Measurements from ENCODE around the gene FER.
"Not testable (repeated sequence)": the region's sequence is repeated elsewhere in the genome, so short reads cannot be mapped to it uniquely, and the experiment has no call there.

Gene FER

DNA sequence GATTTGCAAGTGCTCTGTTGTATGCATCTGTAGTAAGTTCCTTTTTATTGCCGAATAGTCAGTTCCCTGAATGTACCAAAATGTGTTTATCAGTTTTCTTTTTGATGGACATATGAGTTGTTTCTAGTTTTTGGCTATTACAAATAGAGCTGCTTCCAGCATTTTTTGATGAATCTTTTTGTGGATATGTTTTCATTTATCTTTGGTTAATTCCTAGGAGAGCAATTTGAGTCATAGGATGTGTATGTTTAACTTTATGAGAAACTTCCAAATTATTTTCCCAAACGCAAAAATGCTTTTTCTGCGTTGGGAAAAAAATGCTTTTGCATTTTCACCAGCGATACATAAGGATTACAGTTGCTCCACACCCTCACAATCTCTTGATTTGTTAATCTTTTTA is 287.7 kb downstream of the FER start:
- DNase-seq (ENCODE audit: low read depth), result no peak

DNA sequence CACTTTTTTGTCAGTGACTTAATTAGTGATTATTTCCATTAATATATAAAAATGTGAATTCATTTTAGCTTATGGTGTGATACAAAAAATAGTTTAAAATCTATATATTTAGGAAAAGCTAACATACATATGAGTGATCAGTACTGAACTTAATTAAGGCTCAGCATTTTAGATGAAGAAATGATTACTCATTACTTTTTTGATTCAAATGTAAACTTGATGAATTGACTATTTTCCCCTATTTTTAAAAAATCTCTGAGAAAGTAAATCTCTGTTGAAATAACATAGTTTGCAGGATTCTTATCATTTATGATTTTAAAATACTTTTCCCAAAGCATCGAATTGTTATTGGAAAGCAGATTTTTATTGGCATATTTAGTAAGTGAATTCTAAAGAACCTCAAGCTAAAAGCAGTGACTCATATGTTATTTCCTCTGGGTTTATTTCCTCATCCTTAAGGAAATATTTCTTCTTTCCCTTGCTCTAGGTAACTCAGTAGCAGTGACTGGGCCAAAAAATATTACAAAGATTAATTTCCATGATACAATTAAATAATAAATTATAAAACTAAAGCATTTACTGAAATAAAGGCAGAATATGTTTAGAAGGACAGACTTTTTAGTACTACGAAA is 290.6 kb downstream of the FER start:
- DNase-seq (ENCODE audit: low read depth), result no peak

DNA sequence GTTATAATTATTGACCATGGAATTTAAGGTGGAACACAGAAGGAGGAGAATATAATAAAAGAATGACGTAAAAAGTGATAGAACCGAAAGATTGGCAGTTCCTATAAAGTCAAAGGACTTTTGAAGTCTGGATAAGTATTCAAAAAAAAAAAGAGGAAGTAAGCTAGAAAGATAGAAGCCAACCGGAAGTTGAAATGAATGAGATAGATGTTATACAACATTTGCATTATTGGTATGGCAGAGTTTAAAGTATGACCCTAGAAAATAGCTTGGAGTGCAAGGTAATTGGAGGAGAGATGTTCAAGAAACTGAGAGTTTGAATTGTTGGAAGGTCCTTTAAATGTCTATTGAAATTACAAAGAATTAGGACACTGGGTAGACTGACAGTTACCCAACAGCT is 293.6 kb downstream of the FER start:
- no peak for DNase-seq (ENCODE audit: low read depth)

DNA sequence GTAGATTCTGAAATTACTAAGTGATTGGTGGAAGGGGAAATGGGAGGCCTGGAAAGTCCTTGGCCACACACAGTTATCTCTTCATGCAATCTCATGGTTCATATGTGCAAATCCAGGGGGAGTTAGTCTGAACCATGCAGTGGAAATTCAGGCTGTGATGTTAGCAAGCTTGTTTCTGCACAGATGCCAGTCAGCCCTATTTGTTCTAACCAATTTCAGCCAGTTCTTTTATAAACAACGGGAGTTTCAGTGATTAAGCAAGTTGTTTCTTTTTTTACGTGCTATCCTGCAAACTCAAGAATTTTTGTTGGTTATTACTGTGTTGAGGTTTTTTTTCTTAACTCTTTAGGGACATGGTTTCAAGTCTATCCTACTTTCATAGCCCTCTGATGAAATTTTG is 298.0 kb downstream of the FER start:
- DNase-seq (ENCODE audit: low read depth), result no peak

DNA sequence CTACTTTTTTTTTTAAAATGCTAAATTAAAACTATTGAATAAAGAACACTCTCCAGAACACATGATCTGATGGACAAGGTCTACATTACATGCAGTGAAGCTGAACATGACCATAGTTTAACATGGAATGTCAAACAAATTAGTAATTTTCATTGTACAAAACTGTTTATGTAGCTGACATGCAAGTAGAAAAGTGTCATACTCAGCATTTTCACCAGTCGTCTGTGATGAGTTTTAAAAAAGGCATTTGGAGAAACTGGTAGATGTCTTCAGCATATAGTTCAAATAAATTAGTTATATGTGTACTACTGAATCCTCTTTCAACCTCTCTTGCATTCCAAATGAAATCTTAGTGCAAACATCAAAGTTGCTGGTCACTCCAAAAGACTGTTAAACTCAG is 301.9 kb downstream of the FER start:
- DNase-seq (ENCODE audit: low read depth), result no peak

DNA sequence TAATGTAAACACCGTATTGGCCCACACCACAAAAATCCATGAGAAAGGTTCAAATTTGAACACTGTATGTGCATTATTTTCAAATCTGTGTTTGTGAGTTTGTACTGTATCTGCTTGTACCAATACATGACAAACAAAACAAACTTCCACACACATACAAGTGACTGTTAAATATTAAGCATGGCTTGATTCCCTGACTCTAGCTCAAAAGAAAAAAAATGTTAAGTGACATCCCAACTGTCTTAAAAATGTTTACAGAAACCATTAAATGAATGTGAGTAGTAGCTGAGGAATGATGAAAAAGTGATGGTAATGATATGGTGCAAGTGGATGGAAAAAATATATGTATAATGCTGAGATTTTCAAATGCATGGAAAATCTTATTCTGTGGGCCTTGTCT is 302.6 kb downstream of the FER start:
- not testable (repeated sequence) for DNase-seq (ENCODE audit: low read depth)

DNA sequence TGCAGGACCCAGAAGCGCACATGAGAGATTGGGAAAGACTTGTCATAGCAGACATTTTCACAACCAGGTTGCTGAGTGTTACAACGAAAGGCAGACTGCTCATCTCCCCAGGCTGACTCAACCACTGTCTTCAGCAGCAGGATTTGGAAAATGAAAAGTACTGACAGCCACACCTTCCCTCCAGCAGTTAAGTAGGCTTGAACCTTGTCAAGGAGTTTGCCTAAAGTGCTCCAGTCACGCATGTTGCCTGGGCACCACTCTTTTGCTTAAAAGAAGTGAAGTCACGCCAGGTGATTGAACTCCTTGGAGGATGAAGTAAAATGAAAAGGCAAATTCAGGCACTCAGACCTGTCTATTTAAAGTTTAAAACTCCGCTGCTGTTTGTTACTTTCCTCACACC is 304.5 kb downstream of the FER start:
- not testable (repeated sequence) for DNase-seq (ENCODE audit: low read depth)

DNA sequence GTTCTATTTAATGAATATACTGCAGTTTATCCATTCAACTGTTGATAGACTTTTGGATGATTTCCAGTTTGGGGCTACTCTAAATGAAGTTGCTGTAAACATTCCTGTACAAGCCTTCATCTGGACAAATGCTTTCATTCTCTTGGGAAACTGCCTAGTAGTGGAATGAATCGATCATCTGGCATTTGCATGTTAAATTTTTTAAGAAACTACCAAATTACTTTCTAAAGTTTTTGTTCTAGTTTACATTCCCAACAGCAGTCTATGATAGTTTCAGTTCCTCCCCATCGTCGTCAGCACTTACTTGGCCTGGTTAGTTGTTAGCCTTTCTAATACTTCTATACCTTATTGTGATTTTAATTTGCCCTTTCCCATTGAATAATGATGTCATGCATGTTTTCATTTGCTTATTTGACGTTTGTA is 306.3 kb downstream of the FER start:
- no peak for DNase-seq (ENCODE audit: low read depth)

DNA sequence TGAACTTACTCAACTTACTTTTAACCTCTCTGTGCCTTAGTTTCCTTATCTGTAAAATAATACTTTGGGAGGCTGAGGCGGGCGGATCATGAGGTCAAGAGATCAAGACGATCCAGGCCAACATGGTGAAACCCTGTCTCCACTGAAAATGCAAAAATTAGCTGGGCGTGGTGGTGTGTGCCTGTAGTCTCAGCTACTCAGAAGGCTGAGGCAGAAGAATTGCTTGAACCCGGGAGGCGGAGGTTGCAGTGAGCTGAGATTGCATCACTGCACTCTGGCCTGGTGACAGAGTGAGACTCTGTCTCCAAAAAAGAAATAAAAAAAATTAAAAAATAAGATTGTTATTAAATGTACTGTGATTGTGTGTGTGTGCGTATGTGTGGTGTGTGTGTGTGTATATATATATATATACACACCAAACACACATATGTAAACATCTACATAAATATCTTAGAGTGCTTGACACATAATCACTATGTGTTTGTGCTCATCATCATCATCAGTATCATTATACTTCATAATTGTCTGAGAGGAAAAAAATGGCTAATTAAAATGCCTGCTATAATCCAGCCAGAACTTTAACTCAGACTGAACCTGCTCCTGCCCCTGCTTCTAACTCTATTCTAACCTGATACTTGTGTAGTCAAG is 312.8 kb downstream of the FER start:
- no peak for DNase-seq (ENCODE audit: low read depth)

DNA sequence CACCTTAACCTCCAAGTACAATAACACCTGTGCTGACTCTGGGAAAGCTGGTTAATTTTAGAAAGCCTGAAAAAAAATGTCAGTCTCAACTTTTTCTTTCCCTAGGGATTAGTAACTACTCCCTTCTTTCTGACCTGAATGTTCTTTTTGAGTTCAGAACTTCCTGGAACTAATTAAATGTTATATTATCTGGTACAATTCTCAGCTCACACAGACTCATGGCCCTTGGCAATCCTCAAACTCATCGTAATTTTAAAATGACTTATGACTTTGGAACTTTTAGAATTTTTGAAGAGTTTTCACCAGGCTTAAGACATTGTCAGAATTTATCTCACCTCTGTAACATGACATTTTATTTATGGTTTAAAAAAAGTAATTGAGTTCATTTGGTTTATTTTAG is 315.0 kb downstream of the FER start:
- no peak for DNase-seq (ENCODE audit: low read depth)

DNA sequence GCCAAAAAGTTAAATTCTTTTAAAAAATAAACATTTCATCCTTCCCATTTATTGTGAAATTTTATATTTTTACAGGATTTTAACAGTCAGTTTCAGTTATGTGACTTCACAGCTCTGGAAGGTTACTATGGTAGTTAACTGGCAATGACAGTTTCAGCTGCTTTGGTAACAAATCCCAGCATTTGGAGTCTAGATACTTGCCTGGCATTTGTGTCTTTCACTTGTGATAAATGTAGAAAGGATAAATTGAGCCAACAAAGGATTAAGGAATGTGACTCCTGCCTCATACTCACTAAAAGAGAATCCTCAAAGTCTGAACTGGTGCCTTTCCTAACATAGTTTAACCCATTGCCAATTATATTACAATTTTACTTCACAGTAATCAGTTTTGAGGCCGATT is 315.5 kb downstream of the FER start:
- no peak for DNase-seq (ENCODE audit: low read depth)

DNA sequence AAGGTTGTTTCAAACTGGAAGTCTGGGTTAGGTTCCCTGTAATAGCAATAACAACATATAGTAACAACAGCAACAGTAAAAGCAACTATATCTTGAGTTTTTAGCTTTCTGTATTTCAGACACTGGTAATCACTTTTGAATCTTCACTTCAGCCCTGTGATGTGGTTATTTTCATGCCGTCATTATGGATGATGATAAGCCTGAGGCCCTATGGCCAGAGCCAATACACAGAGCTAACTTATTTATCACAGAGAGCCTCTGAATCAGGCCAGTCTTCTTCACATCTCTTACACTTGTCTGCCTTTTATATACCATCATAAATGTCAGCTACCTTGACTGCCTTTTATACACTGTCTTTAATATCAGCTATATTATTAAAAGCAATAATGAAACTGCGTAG is 329.0 kb downstream of the FER start:
- DNase-seq (ENCODE audit: low read depth), result no peak

DNA sequence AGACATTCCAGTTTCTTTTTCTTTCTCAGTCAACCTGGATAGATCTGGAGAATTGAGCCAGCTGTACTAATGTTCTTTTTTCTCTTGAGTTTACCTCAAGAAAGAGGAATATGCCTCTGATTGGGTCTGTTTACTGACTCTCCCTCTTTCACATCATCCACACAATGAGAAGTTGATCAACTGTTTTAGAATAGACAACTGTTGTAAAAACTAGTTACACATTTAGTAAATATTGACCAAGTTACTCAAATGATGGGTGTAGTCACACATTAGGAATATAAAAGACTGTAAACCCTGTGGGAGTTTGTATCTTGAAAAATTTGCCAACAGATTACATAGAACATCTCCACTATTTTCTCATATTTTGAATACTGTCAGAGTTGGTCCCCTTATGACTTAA is 330.8 kb downstream of the FER start:
- no peak for DNase-seq (ENCODE audit: low read depth)

DNA sequence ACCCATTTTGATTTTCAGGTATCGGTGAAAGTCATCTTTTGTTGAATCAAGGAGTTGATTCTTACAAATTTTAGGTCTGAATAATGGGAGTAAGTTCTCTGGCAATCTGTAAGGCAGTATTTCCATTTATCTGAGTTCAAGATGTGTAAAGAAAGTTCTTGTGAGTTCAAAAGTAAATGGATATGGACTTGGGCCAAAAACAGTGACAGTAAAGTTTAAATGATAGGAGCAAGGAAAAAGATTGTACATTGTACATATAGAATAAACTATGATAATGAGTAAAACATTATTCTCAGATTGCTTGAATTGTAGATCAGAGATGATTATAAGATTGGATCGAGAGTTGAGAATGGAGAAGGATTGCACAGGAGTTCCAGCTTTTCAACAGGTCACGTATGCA is 332.8 kb downstream of the FER start:
- no peak for DNase-seq (ENCODE audit: low read depth)

DNA sequence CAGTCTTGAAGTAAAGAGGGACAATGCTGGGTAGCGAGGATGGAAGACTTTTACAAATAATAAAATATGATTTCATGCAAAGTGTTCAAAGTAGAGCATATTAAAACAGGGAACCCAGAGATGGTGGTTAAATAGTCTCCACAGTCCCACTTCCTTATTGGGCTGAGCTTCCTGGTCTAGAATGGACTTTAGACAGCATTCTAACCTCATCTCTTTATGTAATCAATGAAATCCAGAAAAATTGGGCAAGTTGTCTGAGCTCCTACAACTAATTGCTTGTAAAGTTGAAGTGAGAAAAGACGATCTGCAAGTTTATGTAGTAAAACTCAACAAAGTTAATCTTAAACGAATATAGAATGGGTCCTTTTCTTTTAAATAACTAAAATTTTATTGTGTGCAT is 333.2 kb downstream of the FER start:
- no peak for DNase-seq (ENCODE audit: low read depth)

DNA sequence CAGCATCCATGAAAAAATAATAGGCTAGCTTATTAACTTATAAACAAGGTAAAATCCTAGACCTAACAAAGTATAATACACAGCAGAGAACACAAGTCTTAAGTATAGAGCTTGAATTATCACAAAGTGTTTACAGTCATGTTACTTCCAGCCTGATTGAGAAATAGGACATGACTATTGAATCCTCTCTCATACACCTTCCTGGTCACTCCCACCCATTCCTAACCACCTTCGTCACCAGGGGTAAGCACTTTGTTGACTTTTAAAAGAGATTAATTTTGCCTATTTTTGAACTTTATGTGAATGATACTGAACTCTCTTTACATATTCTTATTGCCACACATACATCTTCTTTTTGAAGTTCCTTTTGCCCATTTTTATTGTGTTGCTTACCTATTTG is 336.2 kb downstream of the FER start:
- no peak for DNase-seq (ENCODE audit: low read depth)

DNA sequence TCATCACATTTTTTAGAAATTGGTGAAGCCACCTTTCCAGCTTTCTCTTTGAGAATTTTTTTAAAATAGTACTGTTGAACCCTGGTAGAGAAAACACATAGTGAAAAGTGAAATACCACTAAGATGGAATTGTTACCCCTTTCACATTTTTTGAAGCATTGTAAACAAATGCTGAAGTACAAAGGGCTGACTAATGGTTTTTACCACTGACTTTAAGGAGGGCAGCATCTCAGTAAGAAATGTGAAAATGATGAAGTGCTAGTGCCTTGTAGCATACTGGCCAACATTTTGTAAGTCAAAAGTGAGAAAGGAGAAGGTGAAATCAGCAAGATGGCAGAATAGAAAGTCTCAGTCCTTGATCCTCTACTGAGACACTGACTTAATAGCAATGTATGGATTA is 341.5 kb downstream of the FER start:
- DNase-seq (ENCODE audit: low read depth), result no peak

DNA sequence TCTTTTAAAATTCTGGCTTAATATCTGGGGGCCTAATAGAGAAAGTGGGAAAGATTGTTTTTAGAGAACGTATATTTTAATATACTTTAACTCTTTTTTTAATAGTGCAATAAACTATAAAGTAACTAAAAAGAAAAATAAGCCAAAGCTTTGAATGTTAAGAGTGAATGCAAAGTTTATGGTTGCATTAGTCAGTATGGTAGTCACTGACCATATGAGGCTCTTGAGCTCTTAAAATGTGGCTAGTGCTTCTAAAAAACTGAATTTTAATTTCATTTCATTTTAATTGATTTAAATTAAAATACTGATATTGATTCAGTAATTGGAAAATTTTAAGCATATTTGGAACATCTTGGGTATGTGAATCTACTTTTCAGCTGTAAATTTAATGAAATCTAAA is 351.4 kb downstream of the FER start:
- no peak for DNase-seq (ENCODE audit: low read depth)

DNA sequence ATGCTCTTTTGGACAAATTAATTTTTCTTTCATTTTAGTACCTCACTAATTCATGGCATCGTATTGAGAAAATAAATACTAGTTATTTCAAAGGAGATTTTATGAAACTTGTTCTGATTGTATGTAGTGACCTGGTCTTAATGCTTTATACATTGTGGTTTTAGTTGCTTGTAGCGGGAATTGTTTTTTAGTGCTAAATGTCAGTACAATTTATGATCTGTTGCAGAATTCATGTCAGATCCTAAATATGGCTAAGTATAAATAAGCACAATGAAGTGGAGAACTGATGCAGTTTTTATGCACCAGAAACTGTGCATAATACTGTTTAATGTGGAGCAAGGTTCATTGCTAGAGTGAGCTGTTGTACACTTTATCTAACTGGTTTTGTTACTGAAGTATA is 353.3 kb downstream of the FER start:
- DNase-seq (ENCODE audit: low read depth), result no peak

DNA sequence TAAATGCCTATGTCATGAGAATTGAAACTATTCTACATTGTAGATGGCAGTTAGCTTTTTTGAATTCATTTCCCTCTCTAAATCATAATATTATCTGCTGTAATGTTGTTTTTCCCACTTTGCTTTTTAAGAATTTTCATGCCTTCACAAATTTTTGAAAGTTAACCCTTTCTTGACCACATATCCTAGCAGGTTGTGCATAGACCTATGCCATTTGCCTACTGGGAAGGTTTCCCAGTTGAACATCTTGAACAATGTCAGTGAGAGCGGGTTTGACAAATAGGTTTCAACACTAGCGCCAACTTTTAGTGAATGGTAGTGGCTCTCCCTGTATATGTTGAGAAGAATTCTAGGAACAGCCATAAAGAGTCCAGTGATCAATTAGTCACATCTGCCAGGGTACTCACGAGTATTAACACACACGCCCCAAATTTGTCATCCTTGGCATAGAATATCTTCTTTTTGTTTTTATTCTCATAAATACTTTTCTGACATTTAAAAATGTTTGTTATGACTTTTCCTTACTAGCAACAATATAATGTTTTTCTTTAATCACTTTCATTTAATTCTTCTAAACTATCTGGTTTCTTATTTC is 354.5 kb downstream of the FER start:
- no peak for DNase-seq (ENCODE audit: low read depth)

DNA sequence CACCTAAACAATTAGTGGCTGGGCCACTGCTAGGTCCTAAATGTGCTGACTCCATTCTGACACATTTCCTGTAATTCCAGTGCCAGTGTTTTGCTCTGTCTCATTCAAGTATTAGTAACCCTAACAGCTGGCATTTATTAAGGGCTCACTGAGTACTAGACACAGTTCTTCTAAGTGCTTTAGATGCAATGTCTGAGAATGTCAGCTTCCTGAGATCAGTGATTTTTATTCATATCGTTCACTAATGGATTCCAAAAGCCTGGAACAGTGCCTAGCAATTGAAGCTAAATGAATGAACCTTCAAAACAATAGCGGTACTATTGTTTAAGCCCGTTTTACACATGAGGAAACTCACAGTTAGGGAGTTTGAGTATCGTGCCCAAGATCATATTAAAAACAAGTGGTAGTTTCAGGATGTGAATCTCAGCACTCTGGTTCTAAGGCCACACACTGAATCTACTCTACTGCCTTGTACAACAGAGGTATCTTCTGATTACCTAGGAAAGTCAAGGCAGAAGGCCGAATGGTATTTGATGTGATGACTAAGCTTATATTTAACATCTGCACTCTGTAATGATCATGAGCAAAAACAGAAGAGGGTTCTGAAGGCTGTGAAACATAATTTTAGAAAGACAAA is 358.1 kb downstream of the FER start:
- DNase-seq (ENCODE audit: low read depth), result no peak

DNA sequence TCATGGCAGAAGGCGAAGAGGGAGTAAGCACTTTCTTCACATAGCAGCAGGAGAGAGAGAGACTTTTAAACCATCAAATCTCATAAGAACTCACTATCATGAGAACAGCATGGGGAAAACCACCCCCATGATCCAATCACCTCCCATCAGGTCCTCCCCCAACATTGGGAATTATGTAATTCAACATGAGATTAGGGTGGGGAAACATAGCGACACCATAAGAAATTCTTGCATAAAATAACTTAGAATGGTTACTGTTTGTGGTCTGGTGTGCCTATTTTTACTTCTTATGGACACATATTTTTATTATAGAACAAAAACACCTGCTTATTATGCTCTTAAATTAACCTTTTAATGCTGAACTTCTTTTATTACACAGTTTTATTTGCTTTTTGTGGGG is 364.0 kb downstream of the FER start:
- DNase-seq (ENCODE audit: low read depth), result no peak

DNA sequence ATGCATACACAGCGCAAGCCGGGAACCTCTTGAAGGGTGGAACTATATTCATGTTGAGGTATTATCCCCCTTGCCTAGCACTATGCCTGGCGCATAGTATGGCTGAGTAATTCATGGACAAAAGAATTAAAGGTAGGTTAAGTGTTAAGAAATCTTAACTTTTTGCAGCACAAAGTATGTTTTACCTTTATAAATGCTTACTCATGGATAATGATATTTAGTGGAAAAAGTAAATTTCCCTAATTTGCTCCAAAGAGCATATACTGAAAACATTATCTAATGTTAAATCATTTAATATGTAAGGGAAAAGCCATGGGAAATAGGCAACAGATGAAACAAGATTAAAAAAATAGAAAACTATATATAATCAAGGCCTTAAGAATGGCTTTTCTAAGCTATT is 365.9 kb downstream of the FER start:
- DNase-seq (ENCODE audit: low read depth), result no peak

DNA sequence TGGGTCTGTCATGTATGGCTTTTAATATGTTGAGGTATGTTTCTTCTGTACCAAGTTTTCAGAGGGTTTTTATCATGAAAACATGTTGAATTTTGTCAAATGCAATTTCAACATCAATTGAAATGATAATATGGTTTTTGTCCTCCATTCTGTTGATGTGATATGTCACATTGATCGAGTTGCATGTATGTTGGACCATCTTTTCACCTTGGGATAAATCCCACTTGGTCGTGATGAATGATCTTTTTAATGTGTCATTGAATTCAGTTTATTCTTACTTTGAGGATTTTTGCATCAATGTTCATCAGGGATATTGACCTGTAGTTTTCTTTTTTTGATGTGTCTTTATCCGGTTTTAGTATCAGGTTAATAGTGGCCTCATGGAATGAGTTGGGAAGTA is 373.5 kb downstream of the FER start:
- no peak for DNase-seq (ENCODE audit: low read depth)

Measured in stimulated activated CD8-positive, alpha-beta memory T cell treated with anti-CD3 and anti-CD28 coated beads, Interleukin-15, amount 100 ng/mL, for 24 hours (primary cell).